Nephron progenitor cell (in vitro differentiated cells): ENCODE results near the gene SFXN3.

Source experiments
- DNase-seq: peaks from one replicate; pipeline ENCODE4 v3.0.0; 2021
- H3K27ac Mint-ChIP-seq: 2 replicates; pipeline ENCODE4 v1.8.0; 2021; ENCODE audit warnings: mild to moderate bottlenecking, moderate library complexity, mixed read lengths
- H3K27me3 Mint-ChIP-seq: 2 replicates; pipeline ENCODE4 v1.8.0; 2021; ENCODE audit warnings: mild to moderate bottlenecking, low read depth, mixed read lengths; ENCODE audit not compliant: poor library complexity
- H3K36me3 Mint-ChIP-seq: 2 replicates; pipeline ENCODE4 v1.8.0; 2021; ENCODE audit warnings: low read depth, mixed read lengths
- H3K4me1 Mint-ChIP-seq: 2 replicates; pipeline ENCODE4 v1.8.0; 2021; ENCODE audit warnings: mixed read lengths
- H3K4me3 Mint-ChIP-seq: 2 replicates; pipeline ENCODE4 v1.8.0; 2021; ENCODE audit warnings: mild to moderate bottlenecking, moderate library complexity, mixed read lengths
- H3K9me3 Mint-ChIP-seq: 2 replicates; pipeline ENCODE4 v1.8.0; 2021; ENCODE audit warnings: mild to moderate bottlenecking, moderate library complexity, mixed read lengths
- TF ChIP-seq, protein P1 (sequence below): fragments of 200-600 bp; sonication (generic); IDR thresholded peaks from 2 replicates; pipeline ENCODE4 v1.5.0; 2021; ENCODE audit warnings: antibody characterized with exemption

SFXN3 gene

DNA sequence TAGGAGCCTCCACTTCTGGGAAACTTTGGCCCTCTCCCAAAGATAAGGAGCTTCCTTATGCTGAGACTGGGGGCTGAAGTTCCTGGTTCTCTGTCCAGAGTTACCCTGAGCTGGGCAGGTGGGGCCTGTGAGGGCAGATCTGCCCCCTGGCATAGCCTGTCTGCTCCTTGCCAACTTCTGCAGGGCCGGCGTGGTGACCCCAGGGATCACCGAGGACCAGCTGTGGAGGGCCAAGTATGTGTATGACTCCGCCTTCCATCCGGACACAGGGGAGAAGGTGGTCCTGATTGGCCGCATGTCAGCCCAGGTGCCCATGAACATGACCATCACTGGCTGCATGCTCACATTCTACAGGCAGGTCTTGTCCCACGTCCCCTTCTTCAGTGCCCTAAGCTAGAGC is 4.3 kb downstream of the SFXN3 start:
- no peak overlapping the region for H3K27ac Mint-ChIP-seq
- H3K27me3 Mint-ChIP-seq, result peaks cover 96% of the 10 kb centered on the region
- H3K36me3 Mint-ChIP-seq, result no peaks in the 10 kb centered on the region
- DNase-seq, result no peak
- no peaks in the 10 kb centered on the region for H3K9me3 Mint-ChIP-seq
- no peak overlapping the region for H3K4me3 Mint-ChIP-seq
- H3K4me1 Mint-ChIP-seq, result peaks cover 56% of the 10 kb centered on the region
- TF ChIP-seq, protein P1, sequence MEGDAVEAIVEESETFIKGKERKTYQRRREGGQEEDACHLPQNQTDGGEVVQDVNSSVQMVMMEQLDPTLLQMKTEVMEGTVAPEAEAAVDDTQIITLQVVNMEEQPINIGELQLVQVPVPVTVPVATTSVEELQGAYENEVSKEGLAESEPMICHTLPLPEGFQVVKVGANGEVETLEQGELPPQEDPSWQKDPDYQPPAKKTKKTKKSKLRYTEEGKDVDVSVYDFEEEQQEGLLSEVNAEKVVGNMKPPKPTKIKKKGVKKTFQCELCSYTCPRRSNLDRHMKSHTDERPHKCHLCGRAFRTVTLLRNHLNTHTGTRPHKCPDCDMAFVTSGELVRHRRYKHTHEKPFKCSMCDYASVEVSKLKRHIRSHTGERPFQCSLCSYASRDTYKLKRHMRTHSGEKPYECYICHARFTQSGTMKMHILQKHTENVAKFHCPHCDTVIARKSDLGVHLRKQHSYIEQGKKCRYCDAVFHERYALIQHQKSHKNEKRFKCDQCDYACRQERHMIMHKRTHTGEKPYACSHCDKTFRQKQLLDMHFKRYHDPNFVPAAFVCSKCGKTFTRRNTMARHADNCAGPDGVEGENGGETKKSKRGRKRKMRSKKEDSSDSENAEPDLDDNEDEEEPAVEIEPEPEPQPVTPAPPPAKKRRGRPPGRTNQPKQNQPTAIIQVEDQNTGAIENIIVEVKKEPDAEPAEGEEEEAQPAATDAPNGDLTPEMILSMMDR, result no peak

DNA sequence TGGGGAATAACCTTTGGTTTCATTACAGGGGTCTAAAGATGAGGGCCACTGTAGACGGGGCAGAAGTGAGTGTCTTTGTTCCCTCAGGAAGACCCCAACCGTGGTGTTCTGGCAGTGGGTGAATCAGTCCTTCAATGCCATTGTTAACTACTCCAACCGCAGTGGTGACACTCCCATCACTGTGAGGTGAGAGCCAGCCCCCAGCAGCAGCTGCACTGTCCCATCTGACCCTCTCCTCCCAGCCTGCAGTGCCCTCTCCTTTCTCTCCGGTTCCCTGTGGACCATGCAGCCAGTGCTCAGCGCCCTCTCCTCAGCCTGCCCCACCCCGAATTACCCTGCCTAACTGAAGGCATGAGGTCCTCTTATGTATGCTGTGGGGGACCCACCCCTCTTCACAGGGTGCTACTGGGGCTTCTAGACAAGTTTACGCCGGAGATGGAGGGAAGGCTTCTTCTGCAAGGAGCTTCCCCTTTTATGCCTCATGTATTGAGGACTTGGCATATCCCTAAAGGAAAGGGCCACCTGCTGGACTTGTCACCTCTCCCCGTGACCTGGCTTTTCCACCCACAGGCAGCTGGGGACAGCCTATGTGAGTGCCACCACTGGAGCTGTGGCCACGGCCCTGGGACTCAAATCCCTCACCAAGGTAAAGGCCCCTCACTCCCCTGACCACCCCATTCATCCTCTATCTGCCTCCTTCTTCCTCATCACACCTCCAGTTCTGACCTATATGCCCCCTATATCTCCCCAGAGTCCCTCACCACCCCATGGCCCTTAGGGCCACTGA is 5.1 kb downstream of the SFXN3 start:
- DNase-seq, result no peak
- no peak overlapping the region for H3K4me3 Mint-ChIP-seq
- peaks cover 96% of the 10 kb centered on the region for H3K27me3 Mint-ChIP-seq
- H3K27ac Mint-ChIP-seq, result no peak overlapping the region
- TF ChIP-seq, protein P1, result no peak
- no peaks in the 10 kb centered on the region for H3K9me3 Mint-ChIP-seq
- H3K4me1 Mint-ChIP-seq, result peaks cover 63% of the 10 kb centered on the region
- no peaks in the 10 kb centered on the region for H3K36me3 Mint-ChIP-seq

DNA sequence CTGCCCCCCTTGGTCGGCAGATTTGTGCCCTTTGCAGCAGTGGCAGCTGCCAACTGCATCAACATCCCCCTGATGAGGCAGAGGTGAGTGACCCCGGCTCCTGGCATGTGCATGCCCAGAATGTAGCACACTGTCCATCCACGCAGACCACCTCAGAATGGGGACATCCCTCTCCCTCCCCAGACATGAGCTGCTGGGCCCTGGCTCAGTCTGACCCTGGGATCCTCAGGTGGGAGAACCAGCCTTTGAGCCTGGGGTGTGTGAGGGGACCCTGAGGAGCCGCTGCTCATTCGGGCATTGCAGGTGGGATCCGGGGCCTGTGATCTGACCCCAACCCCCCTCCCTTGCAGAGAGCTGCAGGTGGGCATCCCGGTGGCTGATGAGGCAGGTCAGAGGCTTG is 5.7 kb downstream of the SFXN3 start:
- no peak for DNase-seq
- H3K27me3 Mint-ChIP-seq, result peaks cover 92% of the 10 kb centered on the region
- H3K9me3 Mint-ChIP-seq, result no peaks in the 10 kb centered on the region
- TF ChIP-seq, protein P1, result no peak
- H3K4me3 Mint-ChIP-seq, result no peak overlapping the region
- peaks cover 63% of the 10 kb centered on the region for H3K4me1 Mint-ChIP-seq
- H3K36me3 Mint-ChIP-seq, result no peaks in the 10 kb centered on the region
- H3K27ac Mint-ChIP-seq, result no peak overlapping the region

DNA sequence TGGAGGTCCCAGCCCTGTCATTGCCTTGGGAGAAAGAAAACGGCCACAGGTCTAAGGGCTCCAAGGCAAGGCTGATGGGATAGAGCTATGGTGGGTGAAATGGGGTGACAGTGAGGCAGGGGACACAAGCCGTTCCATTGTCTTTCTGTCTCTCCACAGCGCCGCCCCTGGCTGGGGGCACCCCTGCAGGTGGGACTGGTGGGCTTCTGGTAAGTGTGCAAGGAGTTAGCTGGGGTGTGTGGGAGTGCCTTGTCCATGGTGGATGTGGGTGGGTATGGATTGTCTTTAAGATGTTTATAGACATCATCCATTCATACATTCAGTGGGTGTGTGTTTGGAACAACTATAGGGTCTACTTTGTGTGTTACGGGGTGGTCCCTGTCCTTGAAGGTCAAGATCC is 7.5 kb downstream of the SFXN3 start:
- Mint-ChIP-seq H3K27me3 (peaks cover 76% of the 10 kb centered on the region), H3K27ac (no peak overlapping the region), H3K4me1 (peaks cover 64% of the 10 kb centered on the region), H3K36me3 (no peaks in the 10 kb centered on the region), H3K4me3 (no peak overlapping the region), H3K9me3 (no peaks in the 10 kb centered on the region)
- TF ChIP-seq, protein P1, result no peak
- DNase-seq, result no peak

DNA sequence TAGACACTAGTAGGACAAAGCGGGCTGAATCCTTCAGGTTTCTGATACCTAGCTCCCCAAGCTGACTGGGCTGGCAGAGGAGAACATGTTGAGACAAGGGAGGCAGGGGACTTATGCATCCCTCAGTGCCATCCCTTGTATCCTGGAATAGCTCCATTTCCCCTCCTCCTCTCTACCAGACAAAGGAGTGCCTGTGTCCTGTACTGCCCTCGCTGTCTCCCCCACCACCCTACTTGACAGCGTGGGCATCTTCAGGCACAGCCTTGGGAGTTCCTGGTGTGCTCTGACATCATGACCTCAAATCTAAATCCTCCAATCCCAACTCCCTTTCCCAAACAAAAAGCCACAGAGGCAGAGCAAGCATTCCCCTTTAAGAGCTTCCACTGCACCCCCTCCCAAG is 9.0 kb downstream of the SFXN3 start:
- no peak for DNase-seq
- Mint-ChIP-seq H3K27me3 (peaks cover 64% of the 10 kb centered on the region), H3K4me1 (peaks cover 64% of the 10 kb centered on the region), H3K27ac (no peak overlapping the region), H3K36me3 (no peaks in the 10 kb centered on the region), H3K9me3 (no peaks in the 10 kb centered on the region), H3K4me3 (no peak overlapping the region)
- TF ChIP-seq, protein P1, result no peak

DNA sequence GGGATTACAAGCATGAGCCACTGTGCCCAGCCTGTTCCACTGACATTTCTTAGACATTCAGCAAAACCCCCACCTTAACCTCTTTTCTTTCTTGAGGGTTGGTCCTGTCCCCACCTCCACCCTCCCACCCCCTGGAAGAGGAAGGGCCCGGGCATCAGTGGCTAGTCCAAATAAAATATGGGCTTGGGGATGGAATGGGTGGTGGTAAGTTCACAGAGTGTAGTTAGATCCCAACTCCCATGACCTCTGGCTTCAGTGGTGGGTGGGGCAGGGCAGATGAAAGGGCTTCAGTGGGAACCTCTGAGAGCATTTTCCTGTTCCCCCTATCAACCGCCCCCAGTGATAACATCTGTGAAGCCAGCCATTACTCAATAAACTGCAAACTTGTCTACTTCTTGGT is 9.8 kb downstream of the SFXN3 start:
- TF ChIP-seq, protein P1, result no peak
- Mint-ChIP-seq H3K9me3 (no peaks in the 10 kb centered on the region), H3K36me3 (no peaks in the 10 kb centered on the region), H3K4me1 (peaks cover 70% of the 10 kb centered on the region), H3K4me3 (no peak overlapping the region), H3K27me3 (peaks cover 64% of the 10 kb centered on the region), H3K27ac (no peak overlapping the region)
- no peak for DNase-seq
